ELF-1 (cell line): Measurements from ENCODE around the gene TDRD5.

Source experiments
- DNase-seq: peaks from one replicate; pipeline ENCODE4 v3.0.0-alpha.2; 2016; ENCODE audit warnings: low read depth, low spot score

TDRD5 gene

GRCh38 chr1:179601093-179601492 is 9.5 kb downstream of the TDRD5 start:
- DNase-seq: no peak

GRCh38 chr1:179612361-179612760 is 20.7 kb downstream of the TDRD5 start:
- no peak for DNase-seq

GRCh38 chr1:179630719-179631118 is 39.1 kb downstream of the TDRD5 start:
- DNase-seq: no peak

GRCh38 chr1:179632868-179633267 is 41.2 kb downstream of the TDRD5 start:
- DNase-seq: no peak

GRCh38 chr1:179637211-179637860 is 45.7 kb downstream of the TDRD5 start:
- DNase-seq: no peak

GRCh38 chr1:179661018-179661417 is 69.4 kb downstream of the TDRD5 start:
- DNase-seq: no peak

- no peak for DNase-seq
These were observed 72.2 kb downstream of the TDRD5 start for GRCh38 chr1:179663810-179664209.

GRCh38 chr1:179677882-179678281 is 86.2 kb downstream of the TDRD5 start:
- peak; percentile 72 for DNase-seq

GRCh38 chr1:179694530-179694929 is 102.9 kb downstream of the TDRD5 start:
- DNase-seq: peak; percentile 34

- no peak for DNase-seq
These were observed 111.4 kb downstream of the TDRD5 start for GRCh38 chr1:179702946-179703539.

GRCh38 chr1:179706339-179706941 is 114.8 kb downstream of the TDRD5 start:
- peak; percentile 36 for DNase-seq

GRCh38 chr1:179707406-179707805 is 115.8 kb downstream of the TDRD5 start:
- no peak for DNase-seq

GRCh38 chr1:179708434-179709195 is 117.0 kb downstream of the TDRD5 start:
- peak; percentile 5 for DNase-seq

GRCh38 chr1:179709841-179710329 is 118.3 kb downstream of the TDRD5 start:
- DNase-seq: no peak

- no peak for DNase-seq
These were observed 122.5 kb downstream of the TDRD5 start for GRCh38 chr1:179714159-179714558.

GRCh38 chr1:179714623-179715022 is 123.0 kb downstream of the TDRD5 start:
- DNase-seq: no peak

- DNase-seq: no peak
These were observed 127.6 kb downstream of the TDRD5 start for GRCh38 chr1:179719272-179719671.

GRCh38 chr1:179728271-179728670 is 136.6 kb downstream of the TDRD5 start:
- no peak for DNase-seq

- no peak for DNase-seq
These were observed 138.2 kb downstream of the TDRD5 start for GRCh38 chr1:179729881-179730280.

GRCh38 chr1:179731643-179732042 is 140.0 kb downstream of the TDRD5 start:
- no peak for DNase-seq
